ENCODE results near the gene LCAT.
"Not testable (repeated sequence)": the region's sequence is repeated elsewhere in the genome, so short reads cannot be mapped to it uniquely, and the experiment has no call there.

DNA sequence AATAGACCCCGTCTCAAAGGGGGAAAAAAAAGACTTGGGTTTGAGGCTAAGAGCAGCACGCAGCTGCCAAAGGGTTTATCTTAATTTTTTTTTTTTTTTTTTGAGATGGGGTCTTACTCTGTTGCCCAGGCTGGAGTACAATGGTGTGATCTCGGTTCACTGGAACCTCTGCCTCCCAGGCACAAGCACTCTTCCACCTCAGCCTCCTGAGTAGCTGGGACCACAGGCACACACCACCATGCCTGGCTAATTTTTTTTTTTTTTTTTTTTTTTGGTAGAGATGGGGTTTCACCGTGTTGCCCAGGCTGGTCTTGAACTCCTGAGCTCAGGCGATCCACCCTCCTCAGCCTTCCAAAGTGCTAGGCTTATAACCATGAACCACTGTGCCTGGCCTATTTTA, 6.2 kb downstream of the LCAT start:
- TF ChIP-seq, protein P1, sequence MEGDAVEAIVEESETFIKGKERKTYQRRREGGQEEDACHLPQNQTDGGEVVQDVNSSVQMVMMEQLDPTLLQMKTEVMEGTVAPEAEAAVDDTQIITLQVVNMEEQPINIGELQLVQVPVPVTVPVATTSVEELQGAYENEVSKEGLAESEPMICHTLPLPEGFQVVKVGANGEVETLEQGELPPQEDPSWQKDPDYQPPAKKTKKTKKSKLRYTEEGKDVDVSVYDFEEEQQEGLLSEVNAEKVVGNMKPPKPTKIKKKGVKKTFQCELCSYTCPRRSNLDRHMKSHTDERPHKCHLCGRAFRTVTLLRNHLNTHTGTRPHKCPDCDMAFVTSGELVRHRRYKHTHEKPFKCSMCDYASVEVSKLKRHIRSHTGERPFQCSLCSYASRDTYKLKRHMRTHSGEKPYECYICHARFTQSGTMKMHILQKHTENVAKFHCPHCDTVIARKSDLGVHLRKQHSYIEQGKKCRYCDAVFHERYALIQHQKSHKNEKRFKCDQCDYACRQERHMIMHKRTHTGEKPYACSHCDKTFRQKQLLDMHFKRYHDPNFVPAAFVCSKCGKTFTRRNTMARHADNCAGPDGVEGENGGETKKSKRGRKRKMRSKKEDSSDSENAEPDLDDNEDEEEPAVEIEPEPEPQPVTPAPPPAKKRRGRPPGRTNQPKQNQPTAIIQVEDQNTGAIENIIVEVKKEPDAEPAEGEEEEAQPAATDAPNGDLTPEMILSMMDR (IDR thresholded peaks at IDR 0.05), result not testable (repeated sequence)
- not testable (repeated sequence) for TF ChIP-seq POLR2A (IDR thresholded peaks at IDR 0.05)
